ENCODE measurements around the gene SMIM34.

The SMIM34 gene

GRCh38 chr21:34372321-34372720 lies 51.4 kb downstream of the SMIM34 start:
- no peak for DNase-seq

GRCh38 chr21:34369741-34370140 lies 54.0 kb downstream of the SMIM34 start:
- no peak for DNase-seq
